Mucosa of gallbladder (tissue), 1 donor: ENCODE results near the gene GRPEL2. TPM values are rescaled to one million over a fixed set of nuclear protein-coding genes. Genes with fewer than 3 reads are reported as not detected.

Source experiments
- DNase-seq: peaks from one replicate; pipeline ENCODE4 v3.0.0-alpha.2; 2020; ENCODE audit warnings: low spot score
- total RNA-seq: library from RNA; stranded (reverse); gene quantifications from one replicate; pipeline ENCODE4 v1.2.1, GENCODE V29; 2021
- donor health status: DM: no; HTN: no; CAD: no.

GRPEL2 gene, protein sequence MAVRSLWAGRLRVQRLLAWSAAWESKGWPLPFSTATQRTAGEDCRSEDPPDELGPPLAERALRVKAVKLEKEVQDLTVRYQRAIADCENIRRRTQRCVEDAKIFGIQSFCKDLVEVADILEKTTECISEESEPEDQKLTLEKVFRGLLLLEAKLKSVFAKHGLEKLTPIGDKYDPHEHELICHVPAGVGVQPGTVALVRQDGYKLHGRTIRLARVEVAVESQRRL
- total RNA-seq: 15.9 TPM

DNA sequence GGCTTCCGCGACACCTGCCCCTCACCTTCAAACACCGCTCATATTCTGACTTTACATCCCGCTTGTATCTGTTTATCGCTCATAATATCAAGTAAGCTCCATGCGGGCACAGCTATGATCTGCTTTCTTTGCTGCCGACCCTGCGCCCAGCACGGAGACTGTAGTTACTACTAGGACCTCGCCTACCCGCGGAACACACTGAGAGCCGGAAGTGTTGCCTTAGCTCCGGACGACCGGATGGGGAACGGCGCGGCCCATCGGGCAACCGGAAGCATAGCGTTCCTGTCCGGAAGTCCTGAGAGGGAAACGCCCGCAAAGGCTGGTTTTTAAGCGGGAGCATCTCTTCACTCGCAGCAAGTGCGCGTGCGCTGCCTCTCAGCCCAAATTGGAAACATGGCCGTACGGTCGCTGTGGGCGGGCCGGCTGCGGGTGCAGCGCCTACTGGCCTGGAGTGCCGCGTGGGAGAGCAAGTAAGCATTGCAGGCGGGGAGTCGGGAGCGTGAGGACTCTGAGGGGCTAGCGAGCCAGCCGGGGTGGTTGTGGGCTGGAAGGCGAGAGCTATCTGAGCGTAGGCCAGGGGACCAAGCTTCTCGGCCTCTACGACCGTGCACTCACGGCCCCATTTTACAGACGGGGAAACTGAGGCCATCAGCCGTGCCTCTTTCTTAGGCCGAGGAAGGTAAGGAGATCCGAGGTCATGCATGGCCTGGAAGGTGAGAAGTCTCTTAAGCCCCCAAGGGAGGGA is at the start of gene GRPEL2:
Gene GRPEL2, plus strand, starts transcription at position 353 of the 745 bp plus-strand sequence. Its CDS starts 41 bp downstream, at position 394.
- DNase-seq: peak; percentile 96

- DNase-seq: no peak
Measured at GRCh38 chr5:149297340-149298025, 47.8 kb upstream of the GRPEL2 start.

GRCh38 chr5:149298163-149298562 is 47.1 kb upstream of the GRPEL2 start:
- DNase-seq: no peak

DNA sequence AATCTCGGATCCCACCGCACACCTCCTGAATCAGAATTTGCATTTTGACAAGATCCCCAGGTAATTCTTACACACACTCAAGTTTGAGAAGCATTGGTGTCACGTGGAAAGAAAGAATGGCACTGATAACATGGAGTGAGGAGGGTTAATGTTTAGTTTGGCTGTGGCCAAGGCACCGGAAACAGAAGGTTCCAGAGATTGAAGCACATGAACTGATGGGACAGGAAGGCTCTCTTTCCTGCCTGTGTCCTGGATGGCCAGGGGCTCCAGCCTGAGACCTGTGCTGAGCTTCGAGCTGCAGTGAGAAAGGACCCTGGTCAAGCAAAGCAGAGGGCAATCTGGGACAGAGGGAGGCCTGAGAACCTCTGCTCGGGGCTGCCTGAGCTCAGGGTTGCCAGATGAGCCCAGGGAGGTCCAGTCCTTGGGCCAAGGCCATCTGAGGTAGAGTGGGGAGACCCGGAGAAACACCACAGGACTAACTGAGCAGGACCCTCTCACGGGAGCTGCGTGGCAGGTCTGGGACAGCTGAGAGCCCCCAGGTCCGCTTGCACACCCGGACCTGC is 46.4 kb upstream of the GRPEL2 start:
- DNase-seq: no peak

DNA sequence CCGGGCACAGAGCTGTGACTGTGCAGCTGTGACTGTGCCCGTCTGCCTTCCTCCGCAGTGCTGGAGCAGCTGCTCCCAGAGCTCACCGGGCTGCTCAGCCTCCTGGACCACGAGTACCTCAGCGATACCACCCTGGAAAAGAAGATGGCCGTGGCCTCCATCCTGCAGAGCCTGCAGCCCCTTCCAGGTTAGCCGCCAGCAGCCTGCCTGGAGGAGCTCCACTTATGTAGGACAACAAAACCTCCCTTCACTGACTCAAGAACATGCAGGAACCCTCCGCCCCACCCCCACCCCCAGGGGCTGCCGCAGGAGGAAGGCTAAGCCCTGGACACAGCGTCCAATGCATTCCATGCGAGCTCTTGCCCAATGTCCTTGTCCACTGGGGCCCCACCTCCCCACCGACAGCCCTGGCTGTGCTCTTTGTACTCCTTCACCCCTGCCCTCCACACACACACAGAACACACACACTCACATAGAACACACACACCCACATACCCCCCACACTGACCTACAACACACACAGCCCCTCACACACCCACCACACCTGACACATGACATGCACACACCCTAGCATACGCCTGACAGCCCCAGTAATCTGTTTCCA is 45.7 kb upstream of the GRPEL2 start:
- no peak for DNase-seq

DNA sequence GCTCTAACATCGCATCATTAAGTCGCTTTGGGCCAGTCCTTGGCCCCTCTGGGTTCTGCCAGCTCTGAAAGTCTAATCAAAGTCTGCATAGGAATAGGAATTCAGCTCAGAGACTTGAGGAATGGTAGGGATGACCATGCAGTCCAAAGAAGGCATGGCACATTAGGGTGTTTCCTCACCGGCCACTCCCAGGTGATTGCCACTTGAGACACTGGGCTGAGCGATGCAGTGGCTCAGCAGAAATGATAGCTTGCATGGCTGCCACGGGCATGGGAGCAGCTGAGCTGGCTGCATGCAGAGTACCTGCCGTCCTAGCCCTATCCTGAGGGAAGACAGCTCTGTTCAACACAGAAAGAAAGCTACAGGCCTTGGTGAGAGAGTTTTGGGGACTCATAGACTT is 44.9 kb upstream of the GRPEL2 start:
- no peak for DNase-seq

DNA sequence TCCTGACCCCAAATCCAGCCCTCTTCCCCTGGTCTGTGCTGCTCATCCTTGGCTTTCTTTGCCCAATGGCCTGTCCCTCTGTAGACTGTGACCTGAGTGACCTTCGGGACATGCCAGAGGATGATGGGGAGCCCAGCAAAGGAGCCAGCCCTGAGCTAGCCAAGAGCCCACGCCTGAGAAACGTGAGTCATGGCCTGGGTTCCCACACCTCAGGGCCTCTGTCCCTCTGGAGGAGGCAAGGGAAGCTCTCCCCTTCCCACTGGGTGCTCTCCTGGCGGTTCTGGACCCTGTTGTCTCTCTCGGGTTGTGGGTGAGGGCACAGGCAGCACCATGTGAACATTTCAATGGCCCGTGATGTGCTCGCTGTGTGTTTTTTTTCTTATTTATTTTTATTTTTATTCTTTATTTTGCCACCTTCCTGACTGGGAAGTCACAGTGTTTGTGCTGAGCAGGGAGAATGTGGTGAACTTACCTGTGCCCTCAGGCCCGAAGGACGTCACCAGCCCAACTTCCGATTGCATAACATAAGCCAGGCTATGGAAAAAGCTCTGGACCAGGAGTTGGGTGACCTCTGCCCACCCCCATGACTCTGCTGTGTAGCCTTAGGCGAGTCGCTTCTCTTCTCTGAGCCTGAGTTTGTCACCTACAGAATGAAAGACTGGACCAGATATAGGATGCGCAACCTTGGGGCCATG is 44.1 kb upstream of the GRPEL2 start:
- DNase-seq: no peak

- DNase-seq: no peak
Measured at GRCh38 chr5:149301744-149302380, 43.4 kb upstream of the GRPEL2 start.

DNA sequence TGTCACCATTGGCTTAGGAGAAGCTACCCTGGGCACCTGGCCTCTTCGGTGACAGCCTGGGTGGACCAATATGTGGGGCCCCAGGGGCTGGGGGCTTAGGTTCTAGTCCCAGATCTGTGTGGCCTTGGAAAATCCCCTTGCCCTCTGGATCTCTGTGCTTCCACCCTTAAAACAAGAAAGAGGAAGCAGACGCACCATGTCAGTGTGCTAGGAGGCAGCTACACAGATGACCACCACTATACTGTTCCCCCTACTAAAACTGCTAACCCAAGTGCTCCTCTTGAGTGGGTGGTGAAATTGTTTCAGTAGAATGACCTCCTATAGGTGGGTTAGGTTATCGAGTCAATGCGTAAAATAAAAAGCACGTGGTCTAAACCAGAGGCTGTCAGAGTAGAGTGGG is 42.7 kb upstream of the GRPEL2 start:
- no peak for DNase-seq

DNA sequence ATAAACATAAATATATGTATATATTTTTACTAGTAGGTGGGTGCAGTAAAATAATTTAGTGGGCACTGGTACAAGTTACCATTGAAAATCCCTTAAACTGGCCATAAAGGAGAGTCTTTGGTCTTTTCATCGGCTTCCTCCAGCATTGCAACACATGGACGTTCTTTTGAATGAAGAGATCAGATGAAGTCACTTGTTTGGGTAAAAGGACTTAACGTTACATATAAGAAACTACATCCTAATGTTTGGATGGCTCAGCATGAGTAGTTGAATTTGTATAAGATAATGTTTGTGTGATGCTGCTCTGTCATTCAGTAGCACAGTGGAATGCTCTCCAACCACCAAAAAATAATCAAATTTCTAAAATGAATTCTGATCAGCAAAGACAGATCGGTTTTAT is 42.1 kb upstream of the GRPEL2 start:
- DNase-seq: no peak

- DNase-seq: no peak
Measured at GRCh38 chr5:149304195-149305078, 40.9 kb upstream of the GRPEL2 start.

GRCh38 chr5:149309354-149309753 is 35.9 kb upstream of the GRPEL2 start:
- DNase-seq: no peak

DNA sequence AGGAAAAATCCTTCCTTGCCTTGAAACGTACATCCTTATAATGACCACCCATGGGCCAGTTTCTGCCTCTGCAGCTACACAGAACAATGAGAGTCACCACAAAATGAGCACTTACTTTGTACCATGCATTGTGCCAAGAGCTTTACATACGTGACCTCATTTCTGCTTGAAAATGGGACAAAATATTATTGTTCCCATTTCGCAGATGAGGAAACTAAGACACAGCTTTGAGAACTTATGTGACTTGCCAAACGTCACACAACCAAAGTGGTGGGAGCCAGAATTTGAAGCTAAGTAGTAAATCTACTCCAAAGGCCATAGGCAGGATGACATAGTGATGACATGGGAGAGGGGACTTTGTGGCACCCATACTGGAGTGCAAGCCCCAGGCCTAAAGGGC is 34.8 kb upstream of the GRPEL2 start:
- DNase-seq: no peak

- no peak for DNase-seq
Measured at GRCh38 chr5:149310947-149311658, 34.2 kb upstream of the GRPEL2 start.

GRCh38 chr5:149313151-149313841 is 32.0 kb upstream of the GRPEL2 start:
- DNase-seq: no peak

DNA sequence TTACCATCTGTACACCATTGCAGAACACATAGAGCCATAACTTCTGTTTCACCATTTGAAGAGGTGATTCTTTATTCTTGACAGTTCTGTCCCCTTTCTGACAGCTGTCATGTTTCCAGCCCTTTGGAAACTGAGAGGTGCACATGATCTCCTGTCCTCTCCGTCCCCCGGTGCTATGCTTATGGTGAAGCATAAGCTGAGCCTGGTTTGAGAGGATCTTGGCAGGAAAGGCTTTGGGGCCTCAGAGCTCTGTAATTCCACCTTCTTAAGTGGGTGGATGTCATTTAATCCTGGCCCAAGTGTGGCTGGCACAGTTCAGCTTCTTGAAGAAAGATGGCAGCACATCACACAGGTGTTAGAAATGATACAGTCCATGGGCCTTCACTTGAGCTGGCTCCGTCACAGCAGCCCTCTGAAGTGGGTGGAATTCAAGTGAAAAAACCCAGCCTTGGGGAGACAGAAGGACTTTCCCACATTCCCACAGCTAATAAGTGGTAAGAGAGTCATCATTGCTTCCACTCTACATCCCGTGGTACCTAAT is 30.7 kb upstream of the GRPEL2 start:
- DNase-seq: no peak

DNA sequence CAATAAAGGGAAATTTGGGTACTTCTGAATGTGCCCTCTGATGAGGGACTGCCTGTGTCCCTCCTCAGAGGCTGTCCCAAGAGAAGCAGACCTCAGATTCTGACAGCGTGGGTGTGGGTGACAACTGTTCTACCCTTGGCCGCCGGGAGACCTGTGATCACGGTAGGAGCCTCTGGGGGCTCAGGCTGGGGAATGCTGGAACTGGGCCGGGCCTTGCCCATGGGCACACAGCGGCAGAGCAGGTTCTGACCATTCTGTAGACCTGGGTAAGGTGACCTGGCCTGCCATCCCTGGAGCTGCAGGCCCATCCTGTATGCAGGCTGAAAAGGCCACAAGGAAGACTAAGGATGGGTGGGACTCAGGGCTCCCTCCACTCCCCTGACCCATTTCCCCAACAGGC is 29.5 kb upstream of the GRPEL2 start:
- no peak for DNase-seq

- peak; percentile 31 for DNase-seq
Measured at GRCh38 chr5:149317281-149318048, 27.8 kb upstream of the GRPEL2 start.
